PFSK-1 (cell line): ENCODE measurements around the gene CDCP2.

Source experiments
- POLR2AphosphoS5 ChIP-seq: IDR thresholded peaks from 2 replicates; pipeline ENCODE4 v1.6.1; 2012; ENCODE audit warnings: low read depth, mild to moderate bottlenecking, control low read depth, low read length, moderate library complexity
- REST ChIP-seq, 2 experiments: IDR thresholded peaks; 2 replicates each; pipeline versions ENCODE4 v1.6.1 to v1.8.0; 2011 to 2012; ENCODE audit warnings: low read depth in 2 of 2, low read length in 2 of 2, control low read depth in 1 of 2, inconsistent platforms in 1 of 2, mild to moderate bottlenecking in 1 of 2, moderate library complexity in 1 of 2; ENCODE audit not compliant: insufficient read depth in 1 of 2
- SIN3A ChIP-seq: IDR thresholded peaks from 2 replicates; pipeline ENCODE4 v1.6.1; 2012; ENCODE audit warnings: mild to moderate bottlenecking, low read length, moderate library complexity, borderline replicate concordance; ENCODE audit not compliant: insufficient read depth
- TAF1 ChIP-seq: IDR thresholded peaks from 2 replicates; pipeline ENCODE4 v1.6.1; 2012; ENCODE audit warnings: low read length, control low read depth, borderline replicate concordance; ENCODE audit not compliant: insufficient read depth

GRCh38 chr1:54114955-54115354 lies 37.8 kb downstream of the CDCP2 start:
- TF ChIP-seq POLR2AphosphoS5 (no peak), SIN3A (no peak), TAF1 (no peak), REST (IDR thresholded peaks at IDR 0.05; ENCODE audit: insufficient read depth in 1 of 2, low read depth in 2 of 2, low read length in 2 of 2) (no peak)
